Measurements from ENCODE around the gene FOXB1. TPM values are rescaled to one million over a fixed set of nuclear protein-coding genes. Genes with fewer than 3 reads are reported as not detected.

Gene FOXB1
- polyA plus RNA-seq, 1 experiment = not detected

- H3K27me3 ChIP-seq (ENCODE audit: control insufficient read depth, insufficient read depth, low read length) = peaks cover 3% of the 10 kb centered on the region; the same call in 1 of the 2 replicates
- no peak for DNase-seq (ENCODE audit: low read depth)
- no peak for TF ChIP-seq CTCF (IDR thresholded peaks at IDR 0.05; ENCODE audit: insufficient read depth, low read depth, low read length)
- ChIA-PET POLR2A (no interaction called here), CTCF (interaction anchor here (1.4 kb wide), 1 partner anchor 9 kb away, joined by 3 read pairs; no protein-coding TSS in a partner anchor)
- no peaks in the 10 kb centered on the region for H3K36me3 ChIP-seq (ENCODE audit: control insufficient read depth, insufficient read depth, low read length)
- no peak overlapping the region for H3K4me3 ChIP-seq (ENCODE audit: low read depth, low read length)
Measured at GRCh38 chr15:60043744-60044435, 39.8 kb downstream of the FOXB1 start.

DNA sequence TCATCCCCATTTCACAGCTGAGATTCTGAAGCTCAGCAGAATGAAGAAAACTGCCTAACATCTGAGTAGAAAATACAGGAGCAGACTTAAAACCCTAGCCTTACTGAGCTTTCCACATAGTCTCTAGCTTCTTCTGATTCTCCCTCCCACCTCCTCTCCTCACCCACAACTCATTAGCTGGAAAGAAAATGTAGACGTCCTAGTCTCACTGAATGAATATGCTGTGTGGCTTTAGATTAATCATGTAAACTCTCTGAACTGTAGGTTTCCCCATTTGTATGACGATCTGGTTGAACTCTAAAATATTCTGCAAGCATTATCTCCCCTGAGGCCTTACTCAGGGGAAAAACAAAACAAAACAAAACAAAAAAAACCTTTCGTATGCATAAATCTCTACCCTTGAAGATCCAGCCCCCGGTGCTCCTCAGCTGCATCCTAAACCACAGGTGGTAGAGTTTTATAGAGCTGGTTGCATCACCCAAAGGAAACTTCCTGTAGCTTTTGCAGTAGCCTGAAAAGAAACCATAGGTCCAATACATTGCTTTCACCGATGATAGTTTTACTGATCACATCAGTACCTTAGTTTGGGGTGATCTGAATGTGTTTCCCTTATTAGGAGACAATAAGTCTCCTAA is 40.6 kb downstream of the FOXB1 start:
- CTCF ChIA-PET = no interaction called here
- DNase-seq (ENCODE audit: low read depth) = no peak
- H3K4me3 ChIP-seq (ENCODE audit: low read depth, low read length) = no peak overlapping the region
- no peaks in the 10 kb centered on the region for H3K36me3 ChIP-seq (ENCODE audit: control insufficient read depth, insufficient read depth, low read length)
- no peak for TF ChIP-seq CTCF (IDR thresholded peaks at IDR 0.05; ENCODE audit: insufficient read depth, low read depth, low read length)
- peaks cover 3% of the 10 kb centered on the region; the same call in 1 of the 2 replicates for H3K27me3 ChIP-seq (ENCODE audit: control insufficient read depth, insufficient read depth, low read length)
- POLR2A ChIA-PET = no interaction called here

GRCh38 chr15:60047701-60048100 is 43.6 kb downstream of the FOXB1 start:
- CTCF ChIA-PET = no interaction called here
- POLR2A ChIA-PET = no interaction called here
- no peak for TF ChIP-seq CTCF (IDR thresholded peaks at IDR 0.05; ENCODE audit: insufficient read depth, low read depth, low read length)
- no peaks in the 10 kb centered on the region for H3K36me3 ChIP-seq (ENCODE audit: control insufficient read depth, insufficient read depth, low read length)
- H3K4me3 ChIP-seq (ENCODE audit: low read depth, low read length) = no peak overlapping the region
- H3K27me3 ChIP-seq (ENCODE audit: control insufficient read depth, insufficient read depth, low read length) = peaks cover 3% of the 10 kb centered on the region; the same call in 1 of the 2 replicates
- no peak for DNase-seq (ENCODE audit: low read depth)

- POLR2A ChIA-PET = no interaction called here
- CTCF ChIA-PET = no interaction called here
- Histone ChIP-seq H3K4me3 (ENCODE audit: low read depth, low read length) (no peak overlapping the region), H3K36me3 (ENCODE audit: control insufficient read depth, insufficient read depth, low read length) (no peaks in the 10 kb centered on the region), H3K27me3 (ENCODE audit: control insufficient read depth, insufficient read depth, low read length) (no peaks in the 10 kb centered on the region; the same call in 1 of the 2 replicates)
- DNase-seq (ENCODE audit: low read depth) = no peak
- TF ChIP-seq CTCF (IDR thresholded peaks at IDR 0.05; ENCODE audit: insufficient read depth, low read depth, low read length) = no peak
Measured at GRCh38 chr15:60049948-60050347, 45.8 kb downstream of the FOXB1 start.

DNA sequence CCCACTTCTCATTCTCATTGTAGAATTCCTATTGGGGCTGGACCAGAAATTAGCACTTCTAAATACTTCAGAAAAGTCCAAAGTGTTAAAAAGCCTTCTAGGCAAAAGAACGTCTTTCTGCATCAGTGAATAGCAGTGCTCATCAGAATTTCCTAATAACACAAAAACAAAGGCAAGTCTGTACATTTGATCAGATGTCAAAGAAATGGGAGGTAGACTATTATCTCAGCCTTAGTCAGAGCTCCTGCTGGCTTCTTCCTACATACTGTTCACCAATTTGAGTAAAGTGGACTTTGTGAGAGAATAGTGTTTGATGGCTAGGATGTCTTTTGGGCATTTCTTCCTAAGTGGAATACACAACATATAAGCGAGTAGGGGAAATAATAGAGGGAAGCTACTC is 48.7 kb downstream of the FOXB1 start:
- no peak overlapping the region for H3K4me3 ChIP-seq (ENCODE audit: low read depth, low read length)
- no peak for DNase-seq (ENCODE audit: low read depth)
- H3K36me3 ChIP-seq (ENCODE audit: control insufficient read depth, insufficient read depth, low read length) = no peaks in the 10 kb centered on the region
- no peaks in the 10 kb centered on the region; the same call in 1 of the 2 replicates for H3K27me3 ChIP-seq (ENCODE audit: control insufficient read depth, insufficient read depth, low read length)
- no peak for TF ChIP-seq CTCF (IDR thresholded peaks at IDR 0.05; ENCODE audit: insufficient read depth, low read depth, low read length)
- ChIA-PET CTCF (interaction anchor here (0.6 kb wide), 1 partner anchor 9 kb away, joined by 3 read pairs; no protein-coding TSS in a partner anchor), POLR2A (no interaction called here)
